Fibroblast of skin of abdomen (primary cell): ENCODE measurements around the gene ARHGDIA.
A peak's percentile ranks its signal among the peaks of the same experiment; 100 is the strongest.
"Not testable (repeated sequence)": the region's sequence is repeated elsewhere in the genome, so short reads cannot be mapped to it uniquely, and the experiment has no call there.

Experiments
- DNase-seq: peaks from one replicate; pipeline ENCODE4 v3.0.0-alpha.2; 2013

The ARHGDIA gene

GRCh38 chr17:81842725-81843504, 28.2 kb downstream of the ARHGDIA start:
- no peak for DNase-seq

GRCh38 chr17:81842378-81842724, 28.8 kb downstream of the ARHGDIA start:
- no peak for DNase-seq

- DNase-seq: no peak
These were observed 29.3 kb downstream of the ARHGDIA start for GRCh38 chr17:81841866-81842265.

- no peak for DNase-seq
These were observed 30.0 kb downstream of the ARHGDIA start for GRCh38 chr17:81840826-81841778.

GRCh38 chr17:81840059-81840458, 31.1 kb downstream of the ARHGDIA start:
- DNase-seq: not testable (repeated sequence)

- no peak for DNase-seq
These were observed 31.8 kb downstream of the ARHGDIA start for GRCh38 chr17:81839301-81839700.

- DNase-seq: no peak
These were observed 32.3 kb downstream of the ARHGDIA start for GRCh38 chr17:81838753-81839255.

GRCh38 chr17:81837641-81838040, 33.5 kb downstream of the ARHGDIA start:
- no peak for DNase-seq

- no peak for DNase-seq
These were observed 36.3 kb downstream of the ARHGDIA start, which contains the start of gene PPP1R27 for GRCh38 chr17:81834831-81835267. TSS of gene PPP1R27 (minus strand) at chr17:81835050. CDS start at chr17:81834953, 97 bp downstream.

GRCh38 chr17:81833921-81834830, 37.0 kb downstream of the ARHGDIA start:
- DNase-seq: no peak

- DNase-seq: peak; percentile 93
These were observed 37.8 kb downstream of the ARHGDIA start, which contains the start of gene MCRIP1 for GRCh38 chr17:81833160-81833920. TSS of gene MCRIP1 (minus strand) at chr17:81833291. CDS start at chr17:81824506, 8,785 bp downstream.

GRCh38 chr17:81832608-81833159, 38.5 kb downstream of the ARHGDIA start:
- DNase-seq: no peak

GRCh38 chr17:81831957-81832607, 39.1 kb downstream of the ARHGDIA start:
- DNase-seq: peak; percentile 25

- DNase-seq: no peak
These were observed 39.6 kb downstream of the ARHGDIA start for GRCh38 chr17:81831563-81831956.

GRCh38 chr17:81829858-81830257, 41.3 kb downstream of the ARHGDIA start:
- no peak for DNase-seq

- DNase-seq: no peak
These were observed 42.5 kb downstream of the ARHGDIA start for GRCh38 chr17:81828656-81829055.

GRCh38 chr17:81825841-81826466, 45.2 kb downstream of the ARHGDIA start:
- DNase-seq: no peak

- DNase-seq: no peak
These were observed 46.5 kb downstream of the ARHGDIA start for GRCh38 chr17:81824595-81824994.

- DNase-seq: no peak
These were observed 47.2 kb downstream of the ARHGDIA start for GRCh38 chr17:81823820-81824550.
